ENCODE measurements around the gene PSKH1. TPM values are rescaled to one million over a fixed set of nuclear protein-coding genes. Genes with fewer than 3 reads are reported as not detected.
"Not testable (repeated sequence)": the region's sequence is repeated elsewhere in the genome, so short reads cannot be mapped to it uniquely, and the experiment has no call there.

The PSKH1 gene
- total RNA-seq, 1 donor from 2014 or later = 22.1 TPM

GRCh38 chr16:67954421-67955196, 61.6 kb downstream of the PSKH1 start:
- intact Hi-C loops (cut with micrococcal nuclease) = no loop called here

GRCh38 chr16:67957622-67958021, 64.6 kb downstream of the PSKH1 start:
- intact Hi-C loops (cut with micrococcal nuclease) = no loop called here

GRCh38 chr16:67959536-67960329, 66.7 kb downstream of the PSKH1 start:
- intact Hi-C loops (cut with micrococcal nuclease) = no loop called here

GRCh38 chr16:67961551-67961957, 68.5 kb downstream of the PSKH1 start:
- intact Hi-C loops (cut with micrococcal nuclease) = no loop called here

- intact Hi-C loops (cut with micrococcal nuclease) = no loop called here
Observed at GRCh38 chr16:67962135-67962534, 69.1 kb downstream of the PSKH1 start.

- intact Hi-C loops (cut with micrococcal nuclease) = no loop called here
Observed at GRCh38 chr16:67963292-67963661, 70.2 kb downstream of the PSKH1 start.

GRCh38 chr16:67963662-67964321, 70.7 kb downstream of the PSKH1 start:
- intact Hi-C loops (cut with micrococcal nuclease) = no loop called here

- intact Hi-C loops (cut with micrococcal nuclease) = no loop called here
Observed at GRCh38 chr16:67964477-67965131, 71.5 kb downstream of the PSKH1 start.

- intact Hi-C loops (cut with micrococcal nuclease) = no loop called here
Observed at GRCh38 chr16:67965668-67966548, 72.9 kb downstream of the PSKH1 start.

GRCh38 chr16:67966549-67967182, 73.6 kb downstream of the PSKH1 start:
- intact Hi-C loops (cut with micrococcal nuclease) = no loop called here

GRCh38 chr16:67967183-67967957, 74.3 kb downstream of the PSKH1 start:
- intact Hi-C loops (cut with micrococcal nuclease) = no loop called here

- intact Hi-C loops (cut with micrococcal nuclease) = loop anchor here (1.0 to 2.0 kb wide), 3 partner anchors 32 to 75 kb away; partner anchors contain the start of genes DDX28, DUS2, PSKH1 and PSMB10
Observed at GRCh38 chr16:67967958-67968399, 74.9 kb downstream of the PSKH1 start.

- intact Hi-C loops (cut with micrococcal nuclease) = loop anchor here (1.0 to 2.0 kb wide), 3 partner anchors 32 to 75 kb away; partner anchors contain the start of genes DDX28, DUS2, PSKH1 and PSMB10
Observed at GRCh38 chr16:67968400-67969253, 75.6 kb downstream of the PSKH1 start, which contains the start of gene SLC12A4. Gene SLC12A4 (minus strand): TSS chr16:67968637. CDS start chr16:67968553, 84 bp downstream.

GRCh38 chr16:67969254-67970039, 76.4 kb downstream of the PSKH1 start:
- intact Hi-C loops (cut with micrococcal nuclease) = loop anchor here (2.0 kb wide), 1 partner anchor 53 kb away; the partner anchor contains the start of genes DDX28 and DUS2

- intact Hi-C loops (cut with micrococcal nuclease) = no loop called here
Observed at GRCh38 chr16:67971111-67971510, 78.1 kb downstream of the PSKH1 start.

GRCh38 chr16:67972285-67972684, 79.2 kb downstream of the PSKH1 start:
- intact Hi-C loops (cut with micrococcal nuclease) = not testable (repeated sequence)

All from T-helper 2 cell treated with Interferon-gamma antibody and Interleukin-4, amounts not matched to agents 100 ng/mL and 5 ng/mL, for 36 hours (primary cell).